ENCODE data around the gene ZNF722.

Gene ZNF722

DNA sequence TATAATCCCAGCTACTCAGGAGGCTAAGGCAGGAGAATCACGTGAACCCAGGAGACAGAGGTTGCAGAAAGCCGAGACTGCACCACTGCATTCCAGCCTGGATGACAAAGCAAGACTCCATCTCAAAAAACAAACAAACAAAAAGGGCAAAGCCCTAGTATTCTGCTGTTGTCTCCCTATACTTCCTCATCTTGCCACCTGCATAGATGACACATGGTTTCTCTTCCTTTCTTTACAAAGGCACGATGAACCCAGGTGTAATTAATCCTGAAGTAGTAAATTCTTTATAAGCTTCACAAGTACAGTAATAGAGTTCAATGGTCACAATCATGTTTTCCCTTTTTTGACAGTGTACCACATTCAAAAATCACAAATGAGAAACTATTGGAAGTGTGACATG is 36.7 kb downstream of the ZNF722 start:
- no peak for DNase-seq
- no peak overlapping the region for H2AFZ ChIP-seq (ENCODE audit: low read depth, low read length)
- no peak overlapping the region for H3K4ac ChIP-seq (ENCODE audit: low read depth in 1 of 2, low read length in 2 of 2)
- no peak overlapping the region for H3K4me3 ChIP-seq (ENCODE audit: insufficient read depth in 1 of 2, low read depth in 1 of 2, low read length in 2 of 2)
- no peak overlapping the region for H3K18ac ChIP-seq (ENCODE audit: low read depth in 1 of 2, low read length in 2 of 2)
- H3K14ac ChIP-seq (ENCODE audit: low read length in 2 of 2) = no peak overlapping the region
- no peak overlapping the region for H3K4me2 ChIP-seq (ENCODE audit: low read length, poor library complexity, severe bottlenecking)
- no peak overlapping the region for H3K23ac ChIP-seq (ENCODE audit: low read length in 2 of 2)
- WGBS = 55% methylated on average over 2 of the region's 3 CpGs
- no peak overlapping the region for H2BK12ac ChIP-seq (ENCODE audit: low read length in 2 of 2)
- H3K27ac ChIP-seq (ENCODE audit: low read length, poor library complexity, severe bottlenecking) = no peak overlapping the region
- no peak overlapping the region for H3K9ac ChIP-seq (ENCODE audit: low read length)
- peaks cover 59% of the 10 kb centered on the region for H3K9me3 ChIP-seq (ENCODE audit: control insufficient read depth, low read length)
- H2BK15ac ChIP-seq (ENCODE audit: low read depth, poor library complexity, severe bottlenecking) = no peak overlapping the region
- no peaks in the 10 kb centered on the region for H3K36me3 ChIP-seq (ENCODE audit: control insufficient read depth in 1 of 2, insufficient read depth in 2 of 2, low read depth in 1 of 2, low read length in 2 of 2)
- H3K4me1 ChIP-seq (ENCODE audit: control insufficient read depth, insufficient read depth, low read depth, low read length) = no peaks in the 10 kb centered on the region
- no peak overlapping the region for H4K91ac ChIP-seq (ENCODE audit: low read length)
- H2AK5ac ChIP-seq (ENCODE audit: low read length, severe bottlenecking) = no peak overlapping the region
- no peak overlapping the region for H2BK120ac ChIP-seq (ENCODE audit: low read depth, low read length)
- no peaks in the 10 kb centered on the region for H3K27me3 ChIP-seq (ENCODE audit: control insufficient read depth in 1 of 2, insufficient read depth in 1 of 2, low read length in 2 of 2)
- no peaks in the 10 kb centered on the region for H3K79me1 ChIP-seq (replicated peaks; ENCODE audit: low read length, poor library complexity, severe bottlenecking)
- H4K8ac ChIP-seq (ENCODE audit: low read length) = no peak overlapping the region
- no peak overlapping the region for H2BK5ac ChIP-seq (ENCODE audit: low read depth, low read length, poor library complexity, severe bottlenecking)

DNA sequence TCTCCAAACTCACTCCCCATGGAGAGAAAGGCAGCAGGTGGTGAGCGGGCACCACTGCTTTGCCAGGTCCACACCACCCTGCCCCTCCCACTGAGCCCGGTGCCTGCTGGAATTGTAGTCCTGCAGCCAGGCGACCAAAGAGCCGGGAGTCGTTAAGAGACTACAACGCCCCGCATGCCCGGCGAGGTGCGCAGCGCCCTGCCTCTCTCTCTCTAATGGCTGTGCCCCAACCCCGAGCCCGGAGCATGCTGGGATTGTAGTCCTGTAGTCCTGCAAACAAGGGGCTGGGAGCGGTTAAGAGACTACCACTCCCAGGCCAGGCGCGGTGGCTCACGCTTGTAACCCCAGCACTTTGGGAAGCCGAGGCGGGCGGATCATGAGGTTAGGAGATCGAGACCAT is 38.4 kb downstream of the ZNF722 start:
- Histone ChIP-seq H3K4me3 (ENCODE audit: insufficient read depth in 1 of 2, low read depth in 1 of 2, low read length in 2 of 2) (no peak overlapping the region), H2AFZ (ENCODE audit: low read depth, low read length) (no peak overlapping the region), H4K8ac (ENCODE audit: low read length) (no peak overlapping the region), H3K4me2 (ENCODE audit: low read length, poor library complexity, severe bottlenecking) (no peak overlapping the region), H3K14ac (ENCODE audit: low read length in 2 of 2) (no peak overlapping the region), H3K27ac (ENCODE audit: low read length, poor library complexity, severe bottlenecking) (no peak overlapping the region), H2AK5ac (ENCODE audit: low read length, severe bottlenecking) (no peak overlapping the region), H2BK5ac (ENCODE audit: low read depth, low read length, poor library complexity, severe bottlenecking) (no peak overlapping the region), H3K23ac (ENCODE audit: low read length in 2 of 2) (no peak overlapping the region), H3K18ac (ENCODE audit: low read depth in 1 of 2, low read length in 2 of 2) (no peak overlapping the region), H3K9me3 (ENCODE audit: control insufficient read depth, low read length) (peaks cover 55% of the 10 kb centered on the region), H3K4me1 (ENCODE audit: control insufficient read depth, insufficient read depth, low read depth, low read length) (no peaks in the 10 kb centered on the region), H4K91ac (ENCODE audit: low read length) (no peak overlapping the region), H2BK15ac (ENCODE audit: low read depth, poor library complexity, severe bottlenecking) (no peak overlapping the region), H3K27me3 (ENCODE audit: control insufficient read depth in 1 of 2, insufficient read depth in 1 of 2, low read length in 2 of 2) (no peaks in the 10 kb centered on the region), H3K36me3 (ENCODE audit: control insufficient read depth in 1 of 2, insufficient read depth in 2 of 2, low read depth in 1 of 2, low read length in 2 of 2) (no peaks in the 10 kb centered on the region), H2BK12ac (ENCODE audit: low read length in 2 of 2) (no peak overlapping the region), H3K9ac (ENCODE audit: low read length) (no peak overlapping the region), H2BK120ac (ENCODE audit: low read depth, low read length) (no peak overlapping the region), H3K79me1 (replicated peaks; ENCODE audit: low read length, poor library complexity, severe bottlenecking) (no peaks in the 10 kb centered on the region), H3K4ac (ENCODE audit: low read depth in 1 of 2, low read length in 2 of 2) (no peak overlapping the region)
- WGBS = 94% methylated on average over 21 of the region's 21 CpGs
- DNase-seq = no peak

DNA sequence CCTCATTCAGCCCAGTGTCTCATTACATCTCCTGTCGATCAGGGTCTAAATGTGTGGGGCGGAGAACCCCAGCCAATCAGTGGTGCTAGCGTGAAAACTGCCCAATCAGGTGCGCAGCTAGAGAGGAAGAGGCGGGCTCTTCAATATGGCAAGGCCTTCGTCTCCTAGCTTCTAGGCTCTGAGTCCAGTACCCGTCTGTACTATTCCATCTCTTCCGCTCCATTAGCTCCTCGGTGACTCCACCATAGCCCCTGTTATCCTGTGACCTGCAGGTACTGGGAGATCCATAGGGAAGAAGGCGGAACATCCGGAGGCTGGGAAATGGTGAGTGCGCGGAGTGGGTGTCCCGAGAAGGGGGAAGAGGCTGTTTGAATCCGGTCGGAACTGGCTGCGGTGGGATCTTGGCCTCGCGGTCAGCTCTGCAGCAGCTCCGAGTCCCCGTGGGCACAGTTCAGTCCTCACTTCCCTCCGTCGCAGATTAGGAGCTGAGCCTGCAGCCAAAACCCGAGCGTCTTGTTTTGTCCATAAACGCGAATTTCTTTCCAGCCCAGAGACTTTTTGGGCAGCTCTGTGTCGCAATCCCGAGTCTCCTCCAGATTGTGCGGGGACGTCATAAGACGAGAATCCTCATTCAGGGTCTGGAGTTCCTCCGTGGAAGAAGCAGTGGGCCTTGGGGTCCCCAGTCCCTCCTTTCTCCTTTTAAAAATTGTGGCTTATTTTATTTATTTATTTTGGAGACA is 46.8 kb downstream of the ZNF722 start, which contains the start of gene ZNF727:
ZNF727 (plus strand) TSS at position 134 of the 740 bp plus-strand sequence; CDS start at position 322, 188 bp downstream.
- H4K91ac ChIP-seq (ENCODE audit: low read length) = no peak within 1 kb of the TSS
- H2AK5ac ChIP-seq (ENCODE audit: low read length, severe bottlenecking) = no peak within 1 kb of the TSS
- no peak within 1 kb of the TSS for H2BK120ac ChIP-seq (ENCODE audit: low read depth, low read length)
- DNase-seq = no peak
- H3K18ac ChIP-seq (ENCODE audit: low read depth in 1 of 2, low read length in 2 of 2) = no peak within 1 kb of the TSS
- H3K4me1 ChIP-seq (ENCODE audit: control insufficient read depth, insufficient read depth, low read depth, low read length) = no peaks in the 10 kb centered on the region
- H2AFZ ChIP-seq (ENCODE audit: low read depth, low read length) = no peak within 1 kb of the TSS
- no peak within 1 kb of the TSS for H3K4me2 ChIP-seq (ENCODE audit: low read length, poor library complexity, severe bottlenecking)
- H3K36me3 ChIP-seq (ENCODE audit: control insufficient read depth in 1 of 2, insufficient read depth in 2 of 2, low read depth in 1 of 2, low read length in 2 of 2) = no peaks in the 10 kb centered on the region
- no peaks in the 10 kb centered on the region for H3K79me1 ChIP-seq (replicated peaks; ENCODE audit: low read length, poor library complexity, severe bottlenecking)
- H3K27ac ChIP-seq (ENCODE audit: low read length, poor library complexity, severe bottlenecking) = no peak within 1 kb of the TSS
- peaks cover 51% of the 10 kb centered on the region for H3K9me3 ChIP-seq (ENCODE audit: control insufficient read depth, low read length)
- no peak within 1 kb of the TSS for H3K23ac ChIP-seq (ENCODE audit: low read length in 2 of 2)
- WGBS = 81% methylated on average over 32 of the region's 33 CpGs
- no peak within 1 kb of the TSS for H2BK12ac ChIP-seq (ENCODE audit: low read length in 2 of 2)
- H4K8ac ChIP-seq (ENCODE audit: low read length) = no peak within 1 kb of the TSS
- H3K4ac ChIP-seq (ENCODE audit: low read depth in 1 of 2, low read length in 2 of 2) = no peak within 1 kb of the TSS
- no peak within 1 kb of the TSS for H3K14ac ChIP-seq (ENCODE audit: low read length in 2 of 2)
- H3K27me3 ChIP-seq (ENCODE audit: control insufficient read depth in 1 of 2, insufficient read depth in 1 of 2, low read length in 2 of 2) = no peaks in the 10 kb centered on the region
- peak within 1 kb of the TSS in 1 of 2 experiments; percentile 57 for H3K4me3 ChIP-seq (ENCODE audit: insufficient read depth in 1 of 2, low read depth in 1 of 2, low read length in 2 of 2)
- peak within 1 kb of the TSS; percentile 94 for H3K9ac ChIP-seq (ENCODE audit: low read length)
- H2BK5ac ChIP-seq (ENCODE audit: low read depth, low read length, poor library complexity, severe bottlenecking) = no peak within 1 kb of the TSS
- H2BK15ac ChIP-seq (ENCODE audit: low read depth, poor library complexity, severe bottlenecking) = no peak within 1 kb of the TSS

DNA sequence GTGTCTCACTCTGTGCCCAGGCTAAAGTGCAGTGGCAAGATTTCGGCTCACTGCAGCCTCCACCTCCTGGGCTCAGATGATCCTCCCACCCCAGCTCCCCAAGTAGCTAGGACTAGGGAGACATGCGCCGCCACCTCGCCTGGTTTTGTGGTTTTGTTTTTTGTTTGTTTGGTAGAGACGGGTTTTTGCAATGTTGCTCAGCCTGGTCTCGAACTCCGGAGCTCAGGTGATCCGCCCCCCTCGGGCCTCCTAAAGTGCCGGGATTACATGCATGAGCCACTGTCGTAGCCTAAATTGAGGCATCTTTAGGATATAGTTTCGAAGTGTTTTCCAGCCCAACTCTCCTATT is 47.4 kb downstream of the ZNF722 start:
- Histone ChIP-seq H2AFZ (ENCODE audit: low read depth, low read length) (no peak overlapping the region), H3K4ac (ENCODE audit: low read depth in 1 of 2, low read length in 2 of 2) (no peak overlapping the region), H3K4me1 (ENCODE audit: control insufficient read depth, insufficient read depth, low read depth, low read length) (no peaks in the 10 kb centered on the region), H2BK15ac (ENCODE audit: low read depth, poor library complexity, severe bottlenecking) (no peak overlapping the region), H3K9me3 (ENCODE audit: control insufficient read depth, low read length) (peaks cover 52% of the 10 kb centered on the region), H3K23ac (ENCODE audit: low read length in 2 of 2) (no peak overlapping the region), H2AK5ac (ENCODE audit: low read length, severe bottlenecking) (no peak overlapping the region), H3K27me3 (ENCODE audit: control insufficient read depth in 1 of 2, insufficient read depth in 1 of 2, low read length in 2 of 2) (no peaks in the 10 kb centered on the region), H3K4me2 (ENCODE audit: low read length, poor library complexity, severe bottlenecking) (no peak overlapping the region), H4K91ac (ENCODE audit: low read length) (no peak overlapping the region), H4K8ac (ENCODE audit: low read length) (no peak overlapping the region), H2BK5ac (ENCODE audit: low read depth, low read length, poor library complexity, severe bottlenecking) (no peak overlapping the region), H2BK120ac (ENCODE audit: low read depth, low read length) (no peak overlapping the region), H2BK12ac (ENCODE audit: low read length in 2 of 2) (no peak overlapping the region), H3K27ac (ENCODE audit: low read length, poor library complexity, severe bottlenecking) (no peak overlapping the region), H3K18ac (ENCODE audit: low read depth in 1 of 2, low read length in 2 of 2) (no peak overlapping the region), H3K14ac (ENCODE audit: low read length in 2 of 2) (no peak overlapping the region), H3K36me3 (ENCODE audit: control insufficient read depth in 1 of 2, insufficient read depth in 2 of 2, low read depth in 1 of 2, low read length in 2 of 2) (no peaks in the 10 kb centered on the region), H3K79me1 (replicated peaks; ENCODE audit: low read length, poor library complexity, severe bottlenecking) (no peaks in the 10 kb centered on the region), H3K4me3 (ENCODE audit: insufficient read depth in 1 of 2, low read depth in 1 of 2, low read length in 2 of 2) (peak overlapping the region in 1 of 2 experiments; percentile 57), H3K9ac (ENCODE audit: low read length) (peak overlapping the region; percentile 94)
- no peak for DNase-seq
- WGBS = 75% methylated on average over 11 of the region's 12 CpGs
